ENCODE measurements around the gene ADAM15. TPM values are rescaled to one million over a fixed set of nuclear protein-coding genes. Genes with fewer than 3 reads are reported as not detected.

Gene ADAM15
- total and polyA plus RNA-seq, 2 donors (not counting 1 experiment from before 2014, with no cell fraction given): 14.6 to 28.4 TPM

- H3K4me2 ChIP-seq (replicated peaks; ENCODE audit: low read depth, low read length, poor library complexity, severe bottlenecking): peak overlapping the region; percentile 97
- H3K9ac ChIP-seq (ENCODE audit: low read length): peak overlapping the region; percentile 91
- ChIA-PET CTCF (interaction anchor here (0.8 to 18.4 kb wide), 8 partner anchors 13 to 84 kb away, joined by 3 to 295 read pairs (median 4); partner anchors contain the start of genes ADAM15, CKS1B and FLAD1), POLR2A (interaction anchor here (0.6 to 7.4 kb wide), 5 partner anchors 14 to 65 kb away, joined by 3 to 74 read pairs (median 8); partner anchors contain the start of genes CKS1B and PMVK)
- peak overlapping the region; percentile 90 for H2AFZ ChIP-seq (ENCODE audit: insufficient read depth, low read depth, low read length, poor library complexity, severe bottlenecking)
- peak overlapping the region; percentile 74 to 95 (median 86) for H3K4me3 ChIP-seq (ENCODE audit: control extremely low read depth in 1 of 5, extremely low read depth in 1 of 5, insufficient read depth in 1 of 5, low read depth in 2 of 5, low read length in 4 of 5)
- no peaks in the 10 kb centered on the region for H3K36me3 ChIP-seq (replicated peaks in 1 of 2; ENCODE audit: control extremely low read depth in 1 of 2, control insufficient read depth in 1 of 2, extremely low read depth in 1 of 2, insufficient read depth in 2 of 2, low read length in 1 of 2)
- peak overlapping the region; percentile 96 for H3K27ac Mint-ChIP-seq
- H3K27me3 ChIP-seq (replicated peaks in 1 of 4; ENCODE audit: control extremely low read depth in 1 of 4, control insufficient read depth in 3 of 4, insufficient read depth in 4 of 4, low read length in 3 of 4): no peaks in the 10 kb centered on the region
- H3K27me3 Mint-ChIP-seq: no peaks in the 10 kb centered on the region
- H3K27ac ChIP-seq (ENCODE audit: low read length in 2 of 2): peak overlapping the region; percentile 73 to 80
- H3K9me3 ChIP-seq (ENCODE audit: control extremely low read depth in 1 of 3, control insufficient read depth in 2 of 3, insufficient read depth in 1 of 3, low read length in 2 of 3): no peaks in the 10 kb centered on the region
- peaks cover 38% of the 10 kb centered on the region for H3K79me2 ChIP-seq (ENCODE audit: control insufficient read depth, insufficient read depth, low read length)
- peaks cover 46% of the 10 kb centered on the region for H3K4me1 Mint-ChIP-seq
- no peaks in the 10 kb centered on the region for H3K9me3 Mint-ChIP-seq (ENCODE audit: insufficient read depth)
- peaks cover 36 to 44% of the 10 kb centered on the region in 2 donors for H3K4me1 ChIP-seq (ENCODE audit: control insufficient read depth in 2 of 2, insufficient read depth in 2 of 2, low read length in 2 of 2)
- peaks cover 4% of the 10 kb centered on the region for H4K20me1 ChIP-seq (ENCODE audit: control insufficient read depth, insufficient read depth, low read length, poor library complexity, severe bottlenecking)
- ATAC-seq (ENCODE audit: low read depth) (no peak), DNase-seq (no peak)
- peak overlapping the region; percentile 90 for H3K4me3 Mint-ChIP-seq
- intact Hi-C loops (cut with micrococcal nuclease): loop anchor here (1.0 to 5.0 kb wide), 5 partner anchors 61 to 674 kb away; partner anchors contain the start of genes ADAR, ATP8B2, EFNA4 and UBE2Q1
- 0% methylated on average over 11 of the region's 11 CpGs for WGBS (ENCODE audit: insufficient coverage)
- TF ChIP-seq CTCF (IDR thresholded peaks at IDR 0.05): no peak
- TF ChIP-seq EZH2 (IDR thresholded peaks at IDR 0.05; ENCODE audit: borderline replicate concordance, insufficient read depth, low read depth, low read length, poor library complexity, severe bottlenecking): no peak
These were observed 49.8 kb upstream of the ADAM15 start for GRCh38 chr1:155001425-155001674.

GRCh38 chr1:155001675-155002463 is 49.2 kb upstream of the ADAM15 start:
- peaks cover 42% of the 10 kb centered on the region for H3K79me2 ChIP-seq (ENCODE audit: control insufficient read depth, insufficient read depth, low read length)
- peak overlapping the region; percentile 74 to 95 (median 86) for H3K4me3 ChIP-seq (ENCODE audit: control extremely low read depth in 1 of 5, extremely low read depth in 1 of 5, insufficient read depth in 1 of 5, low read depth in 2 of 5, low read length in 4 of 5)
- no peaks in the 10 kb centered on the region for H3K9me3 ChIP-seq (ENCODE audit: control extremely low read depth in 1 of 3, control insufficient read depth in 2 of 3, insufficient read depth in 1 of 3, low read length in 2 of 3)
- no peaks in the 10 kb centered on the region for H3K36me3 ChIP-seq (replicated peaks in 1 of 2; ENCODE audit: control extremely low read depth in 1 of 2, control insufficient read depth in 1 of 2, extremely low read depth in 1 of 2, insufficient read depth in 2 of 2, low read length in 1 of 2)
- Mint-ChIP-seq H3K4me1 (peaks cover 51% of the 10 kb centered on the region), H3K9me3 (ENCODE audit: insufficient read depth) (no peaks in the 10 kb centered on the region), H3K4me3 (peak overlapping the region; percentile 90), H3K27me3 (no peaks in the 10 kb centered on the region), H3K27ac (peak overlapping the region; percentile 96)
- ChIA-PET POLR2A (interaction anchor here (0.6 to 7.4 kb wide), 7 partner anchors 13 to 322 kb away, joined by 3 to 74 read pairs (median 4); partner anchors contain the start of genes CKS1B and PMVK), CTCF (interaction anchor here (0.8 to 18.4 kb wide), 8 partner anchors 12 to 83 kb away, joined by 3 to 295 read pairs (median 4); partner anchors contain the start of genes ADAM15, CKS1B and FLAD1)
- no peak for TF ChIP-seq CTCF (IDR thresholded peaks at IDR 0.05)
- no peak for TF ChIP-seq EZH2 (IDR thresholded peaks at IDR 0.05; ENCODE audit: borderline replicate concordance, insufficient read depth, low read depth, low read length, poor library complexity, severe bottlenecking)
- intact Hi-C loops (cut with micrococcal nuclease): loop anchor here (1.0 to 5.0 kb wide), 8 partner anchors 15 to 675 kb away; partner anchors contain the start of genes ADAR, ATP8B2, EFNA4 and FLAD1
- under 1% methylated on average over 31 of the region's 38 CpGs for whole genome bisulfite sequencing (ENCODE audit: insufficient coverage)
- DNase-seq (peak; percentile 98), ATAC-seq (ENCODE audit: low read depth) (peak; percentile 81)
- peak overlapping the region; percentile 91 for H3K9ac ChIP-seq (ENCODE audit: low read length)
- H3K4me2 ChIP-seq (replicated peaks; ENCODE audit: low read depth, low read length, poor library complexity, severe bottlenecking): peak overlapping the region; percentile 97
- peak overlapping the region; percentile 73 to 80 for H3K27ac ChIP-seq (ENCODE audit: low read length in 2 of 2)
- peaks cover 9% of the 10 kb centered on the region for H4K20me1 ChIP-seq (ENCODE audit: control insufficient read depth, insufficient read depth, low read length, poor library complexity, severe bottlenecking)
- peaks cover 41 to 50% of the 10 kb centered on the region in 2 donors for H3K4me1 ChIP-seq (ENCODE audit: control insufficient read depth in 2 of 2, insufficient read depth in 2 of 2, low read length in 2 of 2)
- H2AFZ ChIP-seq (ENCODE audit: insufficient read depth, low read depth, low read length, poor library complexity, severe bottlenecking): peak overlapping the region; percentile 90
- H3K27me3 ChIP-seq (replicated peaks in 1 of 4; ENCODE audit: control extremely low read depth in 1 of 4, control insufficient read depth in 3 of 4, insufficient read depth in 4 of 4, low read length in 3 of 4): no peaks in the 10 kb centered on the region
